ENCODE results near the gene SDF4. TPM values are rescaled to one million over a fixed set of nuclear protein-coding genes. Genes with fewer than 3 reads are reported as not detected.

Gene SDF4
- total and polyA plus RNA-seq, 8 donors, result 50.3 to 404 (median 63.6) TPM

GRCh38 chr1:1187938-1188337, 43.9 kb downstream of the SDF4 start:
- no peak for DNase-seq
- peaks cover 0 to 7% (median 0%) of the 10 kb centered on the region in 4 donors for H3K9me3 ChIP-seq
- no peaks in the 10 kb centered on the region for H3K4me1 ChIP-seq
- TF ChIP-seq POLR2A (IDR thresholded peaks at IDR 0.05) (no peak), EP300 (IDR thresholded peaks at IDR 0.05) (no peak), POLR2AphosphoS5 (IDR thresholded peaks at IDR 0.05) (no peak), CTCF (IDR thresholded peaks at IDR 0.05) (no peak)
- intact Hi-C loops (cut with DNase I; ENCODE audit: low total_unique reads), result no loop called here
- no peak overlapping the region for H3K4me3 ChIP-seq
- peaks cover 0 to 4% (median 0%) of the 10 kb centered on the region in 3 donors for H3K27me3 ChIP-seq
- no peaks in the 10 kb centered on the region for H3K36me3 ChIP-seq
- H3K27ac ChIP-seq, result no peak overlapping the region

- 85 to 92% (median 90%) methylated on average over 26 to 31 of the region's 31 CpGs for WGBS, 5 donors
- Histone ChIP-seq H3K4me1 (no peaks in the 10 kb centered on the region), H3K4me3 (no peak overlapping the region), H3K27me3 (peaks cover 0 to 31% (median 0%) of the 10 kb centered on the region in 3 donors), H3K27ac (no peak overlapping the region), H3K9me3 (no peaks in the 10 kb centered on the region), H3K36me3 (no peaks in the 10 kb centered on the region)
- TF ChIP-seq CTCF (IDR thresholded peaks at IDR 0.05) (no peak), POLR2A (IDR thresholded peaks at IDR 0.05) (no peak), EP300 (IDR thresholded peaks at IDR 0.05) (no peak), POLR2AphosphoS5 (IDR thresholded peaks at IDR 0.05) (no peak)
- peak in 1 of 2 donors; percentile 2 for DNase-seq
- intact Hi-C loops (cut with DNase I; ENCODE audit: low total_unique reads), result no loop called here
These were observed 46.6 kb downstream of the SDF4 start for GRCh38 chr1:1185101-1185765.

GRCh38 chr1:1183833-1184775, 47.7 kb downstream of the SDF4 start:
- peak in 1 of 2 donors; percentile 2 for DNase-seq
- Histone ChIP-seq H3K36me3 (no peaks in the 10 kb centered on the region), H3K4me3 (no peak overlapping the region), H3K27ac (no peak overlapping the region), H3K4me1 (no peaks in the 10 kb centered on the region), H3K27me3 (peaks cover 0 to 42% (median 0%) of the 10 kb centered on the region in 3 donors), H3K9me3 (no peaks in the 10 kb centered on the region)
- TF ChIP-seq CTCF (IDR thresholded peaks at IDR 0.05) (no peak), POLR2A (IDR thresholded peaks at IDR 0.05) (no peak), POLR2AphosphoS5 (IDR thresholded peaks at IDR 0.05) (no peak), EP300 (IDR thresholded peaks at IDR 0.05) (no peak)
- intact Hi-C loops (cut with DNase I; ENCODE audit: low total_unique reads), result no loop called here
- 85 to 92% (median 90%) methylated on average over 22 to 32 of the region's 33 CpGs for WGBS, 5 donors

GRCh38 chr1:1183221-1183747, 48.5 kb downstream of the SDF4 start:
- no peak overlapping the region for H3K4me3 ChIP-seq
- 77 to 86% (median 82%) methylated on average over 20 to 21 of the region's 21 CpGs for WGBS, 5 donors
- intact Hi-C loops (cut with DNase I; ENCODE audit: low total_unique reads), result no loop called here

More at GRCh38 chr1:1183221-1183747, 48.5 kb downstream of the SDF4 start:
- TF ChIP-seq CTCF (IDR thresholded peaks at IDR 0.05) (no peak), EP300 (IDR thresholded peaks at IDR 0.05) (no peak), POLR2AphosphoS5 (IDR thresholded peaks at IDR 0.05) (no peak), POLR2A (IDR thresholded peaks at IDR 0.05) (no peak)
- Histone ChIP-seq H3K27ac (no peak overlapping the region), H3K27me3 (peaks cover 0 to 49% (median 0%) of the 10 kb centered on the region in 3 donors), H3K4me1 (no peaks in the 10 kb centered on the region), H3K36me3 (no peaks in the 10 kb centered on the region), H3K9me3 (no peaks in the 10 kb centered on the region)
- peak in 1 of 2 donors; percentile 7 for DNase-seq

Data from stomach (tissue), 9 donors.